Measurements from ENCODE around the gene GTF2H2C.
"Not testable (repeated sequence)": the region's sequence is repeated elsewhere in the genome, so short reads cannot be mapped to it uniquely, and the experiment has no call there.

The GTF2H2C gene

GRCh38 chr5:69566172-69566571 lies 6.2 kb downstream of the GTF2H2C start:
- DNase-seq (ENCODE audit: low read depth, low spot score) = not testable (repeated sequence)

- not testable (repeated sequence) for DNase-seq (ENCODE audit: low read depth, low spot score)
Measured at GRCh38 chr5:69568072-69568471, 8.1 kb downstream of the GTF2H2C start.

- DNase-seq (ENCODE audit: low read depth, low spot score) = not testable (repeated sequence)
Measured at GRCh38 chr5:69583356-69583755, 23.4 kb downstream of the GTF2H2C start.

- not testable (repeated sequence) for DNase-seq (ENCODE audit: low read depth, low spot score)
Measured at GRCh38 chr5:69596114-69596840, 36.3 kb downstream of the GTF2H2C start.

GRCh38 chr5:69601947-69602346 lies 42.0 kb downstream of the GTF2H2C start:
- DNase-seq (ENCODE audit: low read depth, low spot score) = not testable (repeated sequence)

GRCh38 chr5:69606839-69607238 lies 46.8 kb downstream of the GTF2H2C start:
- not testable (repeated sequence) for DNase-seq (ENCODE audit: low read depth, low spot score)

- not testable (repeated sequence) for DNase-seq (ENCODE audit: low read depth, low spot score)
Measured at GRCh38 chr5:69607750-69608149, 47.8 kb downstream of the GTF2H2C start.

GRCh38 chr5:69608861-69609496 lies 49.0 kb downstream of the GTF2H2C start:
- not testable (repeated sequence) for DNase-seq (ENCODE audit: low read depth, low spot score)

GRCh38 chr5:69614843-69615242 lies 54.9 kb downstream of the GTF2H2C start:
- not testable (repeated sequence) for DNase-seq (ENCODE audit: low read depth, low spot score)

- DNase-seq (ENCODE audit: low read depth, low spot score) = not testable (repeated sequence)
Measured at GRCh38 chr5:69631879-69632278, 71.9 kb downstream of the GTF2H2C start.
